ENCODE measurements around the gene UPF2. TPM values are rescaled to one million over a fixed set of nuclear protein-coding genes. Genes with fewer than 3 reads are reported as not detected.

The UPF2 gene
- total RNA-seq, result 17.3 TPM
- long read RNA-seq, full-length matches to known transcripts, result 16 of 25 reads
- long read RNA-seq, partial matches to known transcripts, result 6 of 25 reads
- long read RNA-seq, other reads (novel, unspliced or antisense), result 3 of 25 reads

DNA sequence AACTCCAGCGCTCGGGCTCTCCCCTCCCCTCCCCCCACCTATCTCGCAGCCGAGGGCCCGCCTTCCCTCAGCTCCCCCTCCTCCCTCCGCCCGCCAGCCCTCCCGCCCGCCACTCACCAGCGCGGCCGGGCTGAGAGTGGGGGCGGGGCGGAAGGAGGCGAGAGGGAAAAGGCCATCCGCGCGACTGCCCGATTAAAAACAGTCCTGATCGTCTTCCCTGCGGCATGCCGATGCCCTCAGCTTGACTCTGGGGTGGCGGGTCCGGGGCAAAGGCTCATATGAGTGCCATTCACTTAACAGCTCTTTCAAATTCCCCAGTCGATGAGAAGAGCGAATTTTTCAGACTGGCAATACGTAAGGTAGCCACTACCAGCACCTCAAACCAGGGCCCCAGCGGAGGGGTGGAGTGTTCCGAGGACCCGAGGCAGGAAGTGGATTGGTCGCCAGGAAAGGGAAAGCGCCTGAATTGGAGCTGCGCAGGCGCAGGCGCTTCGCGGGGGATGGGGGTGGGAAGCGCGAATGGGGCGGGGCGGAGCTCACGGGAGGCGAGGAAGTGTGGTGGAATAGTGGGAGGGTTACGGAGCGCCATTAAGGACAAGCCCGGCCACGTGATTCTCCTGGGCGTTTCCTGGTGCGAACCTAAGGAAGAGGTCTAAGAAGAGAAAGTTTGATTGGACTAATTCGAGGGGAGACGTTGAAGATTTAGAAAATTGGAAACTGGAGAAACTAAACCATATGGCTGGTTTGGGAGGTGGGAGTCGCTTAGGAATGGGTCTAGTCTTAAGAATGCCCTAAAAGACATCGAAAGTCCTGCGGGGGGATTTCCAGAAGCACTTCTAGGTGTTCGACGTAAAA, at the start of gene UPF2:
TSS of gene UPF2 (minus strand) at position 13 of the 855 bp plus-strand sequence. CDS start 7,386 bp downstream, outside the sequence.
- H3K9me3 ChIP-seq (replicated peaks), result no peaks in the 10 kb centered on the region
- peaks cover 29% of the 10 kb centered on the region for H3K4me1 ChIP-seq
- H3K27me3 ChIP-seq (ENCODE audit: low read depth), result no peaks in the 10 kb centered on the region
- intact Hi-C loops (cut with micrococcal nuclease), result no loop called here
- peak within 1 kb of the TSS; percentile 99 for H3K4me3 ChIP-seq
- no peaks in the 10 kb centered on the region for H3K36me3 ChIP-seq
- H3K27ac ChIP-seq (replicated peaks), result peak within 1 kb of the TSS; percentile 99
- TF ChIP-seq, protein P1, sequence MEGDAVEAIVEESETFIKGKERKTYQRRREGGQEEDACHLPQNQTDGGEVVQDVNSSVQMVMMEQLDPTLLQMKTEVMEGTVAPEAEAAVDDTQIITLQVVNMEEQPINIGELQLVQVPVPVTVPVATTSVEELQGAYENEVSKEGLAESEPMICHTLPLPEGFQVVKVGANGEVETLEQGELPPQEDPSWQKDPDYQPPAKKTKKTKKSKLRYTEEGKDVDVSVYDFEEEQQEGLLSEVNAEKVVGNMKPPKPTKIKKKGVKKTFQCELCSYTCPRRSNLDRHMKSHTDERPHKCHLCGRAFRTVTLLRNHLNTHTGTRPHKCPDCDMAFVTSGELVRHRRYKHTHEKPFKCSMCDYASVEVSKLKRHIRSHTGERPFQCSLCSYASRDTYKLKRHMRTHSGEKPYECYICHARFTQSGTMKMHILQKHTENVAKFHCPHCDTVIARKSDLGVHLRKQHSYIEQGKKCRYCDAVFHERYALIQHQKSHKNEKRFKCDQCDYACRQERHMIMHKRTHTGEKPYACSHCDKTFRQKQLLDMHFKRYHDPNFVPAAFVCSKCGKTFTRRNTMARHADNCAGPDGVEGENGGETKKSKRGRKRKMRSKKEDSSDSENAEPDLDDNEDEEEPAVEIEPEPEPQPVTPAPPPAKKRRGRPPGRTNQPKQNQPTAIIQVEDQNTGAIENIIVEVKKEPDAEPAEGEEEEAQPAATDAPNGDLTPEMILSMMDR (IDR thresholded peaks at IDR 0.05; ENCODE audit: borderline replicate concordance), result no peak
- DNase-seq, result peak; percentile 97

DNA sequence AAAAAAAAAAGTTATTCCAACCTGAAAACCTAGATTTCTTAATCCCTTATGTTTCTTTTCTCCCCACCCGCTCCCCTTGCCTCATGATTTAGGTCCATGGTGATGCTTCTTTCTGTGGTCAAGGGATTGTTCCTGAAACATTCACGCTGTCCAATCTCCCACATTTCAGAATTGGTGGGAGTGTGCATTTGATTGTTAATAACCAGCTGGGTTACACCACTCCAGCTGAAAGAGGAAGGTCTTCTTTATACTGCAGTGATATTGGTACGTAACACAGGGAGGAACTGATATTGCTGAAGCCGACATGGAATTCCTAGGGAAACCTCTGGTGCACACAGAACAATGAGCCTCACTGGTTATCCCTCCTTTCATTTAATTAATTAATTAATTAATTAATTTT, 48.8 kb upstream of the UPF2 start:
- Histone ChIP-seq H3K27me3 (ENCODE audit: low read depth) (no peaks in the 10 kb centered on the region), H3K36me3 (peaks cover 89% of the 10 kb centered on the region), H3K9me3 (replicated peaks) (no peaks in the 10 kb centered on the region), H3K27ac (replicated peaks) (no peak overlapping the region), H3K4me1 (no peaks in the 10 kb centered on the region), H3K4me3 (no peak overlapping the region)
- intact Hi-C loops (cut with micrococcal nuclease), result no loop called here
- TF ChIP-seq, protein P1 (IDR thresholded peaks at IDR 0.05; ENCODE audit: borderline replicate concordance), result no peak
- DNase-seq, result no peak

DNA sequence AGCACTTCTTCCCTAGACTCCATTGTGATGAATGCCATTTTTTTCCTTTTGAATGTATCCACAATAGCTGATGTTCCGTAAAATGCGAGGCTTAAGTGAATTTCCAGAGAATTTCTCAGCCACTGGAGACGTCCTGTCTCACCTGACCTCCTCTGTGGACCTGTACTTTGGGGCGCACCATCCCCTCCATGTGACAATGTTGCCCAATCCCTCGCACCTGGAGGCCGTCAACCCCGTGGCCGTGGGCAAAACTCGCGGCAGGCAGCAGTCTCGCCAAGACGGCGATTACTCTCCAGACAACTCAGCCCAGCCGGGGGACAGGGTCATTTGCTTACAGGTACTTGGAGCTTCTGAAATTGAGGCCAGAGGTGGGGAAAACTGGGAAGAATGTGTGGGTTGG, 46.3 kb upstream of the UPF2 start:
- intact Hi-C loops (cut with micrococcal nuclease), result no loop called here
- Histone ChIP-seq H3K27me3 (ENCODE audit: low read depth) (no peaks in the 10 kb centered on the region), H3K36me3 (peaks cover 91% of the 10 kb centered on the region), H3K9me3 (replicated peaks) (no peaks in the 10 kb centered on the region), H3K4me1 (no peaks in the 10 kb centered on the region), H3K27ac (replicated peaks) (no peak overlapping the region), H3K4me3 (no peak overlapping the region)
- TF ChIP-seq, protein P1 (IDR thresholded peaks at IDR 0.05; ENCODE audit: borderline replicate concordance), result no peak
- no peak for DNase-seq

DNA sequence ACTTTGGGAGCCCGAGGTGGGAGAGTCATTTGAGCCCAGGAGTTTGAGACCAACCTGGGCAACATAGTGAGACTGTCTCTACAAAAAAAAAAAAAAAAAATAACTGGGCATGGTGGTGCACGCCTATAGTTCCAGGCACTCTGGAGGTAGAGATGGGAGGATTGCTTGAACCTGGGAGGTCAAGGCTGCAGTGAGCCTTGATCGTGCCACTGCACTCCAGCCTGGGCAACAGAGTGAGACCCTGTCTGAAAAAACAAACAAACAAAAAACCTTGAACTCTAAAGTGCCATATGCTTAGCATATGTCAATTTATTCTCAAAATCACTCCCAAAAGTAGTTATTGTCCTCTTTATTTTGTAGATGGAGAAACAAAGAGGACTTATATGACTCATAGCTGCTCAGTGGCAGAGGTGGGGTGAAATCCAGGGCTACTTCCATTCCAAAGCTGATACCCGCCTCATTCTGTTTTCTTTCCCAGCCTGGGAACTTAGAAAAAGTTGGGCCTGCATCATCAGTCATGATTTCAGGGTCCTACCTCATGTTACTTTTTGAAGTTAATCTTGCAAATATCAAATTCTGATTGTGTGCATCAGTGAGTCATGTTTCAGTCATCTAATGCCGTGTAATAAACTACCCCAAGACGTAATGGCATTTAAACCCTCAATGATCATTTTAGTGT, 39.4 kb upstream of the UPF2 start:
- no peaks in the 10 kb centered on the region for H3K27me3 ChIP-seq (ENCODE audit: low read depth)
- no peak overlapping the region for H3K4me3 ChIP-seq
- peaks cover 35% of the 10 kb centered on the region for H3K36me3 ChIP-seq
- intact Hi-C loops (cut with micrococcal nuclease), result no loop called here
- no peak overlapping the region for H3K27ac ChIP-seq (replicated peaks)
- no peaks in the 10 kb centered on the region for H3K9me3 ChIP-seq (replicated peaks)
- TF ChIP-seq, protein P1 (IDR thresholded peaks at IDR 0.05; ENCODE audit: borderline replicate concordance), result no peak
- DNase-seq, result no peak
- H3K4me1 ChIP-seq, result no peaks in the 10 kb centered on the region

GRCh38 chr10:12081470-12081869, 38.9 kb upstream of the UPF2 start:
- Histone ChIP-seq H3K4me1 (no peaks in the 10 kb centered on the region), H3K27me3 (ENCODE audit: low read depth) (no peaks in the 10 kb centered on the region), H3K4me3 (no peak overlapping the region), H3K27ac (replicated peaks) (no peak overlapping the region), H3K9me3 (replicated peaks) (no peaks in the 10 kb centered on the region), H3K36me3 (peaks cover 29% of the 10 kb centered on the region)
- intact Hi-C loops (cut with micrococcal nuclease), result no loop called here
- no peak for DNase-seq
- TF ChIP-seq, protein P1 (IDR thresholded peaks at IDR 0.05; ENCODE audit: borderline replicate concordance), result no peak

Measured in left ventricle myocardium inferior (tissue), 1 donor.